Thoracic aorta (tissue), 2 donors: ENCODE data around the gene STX8. TPM values are rescaled to one million over a fixed set of nuclear protein-coding genes. Genes with fewer than 3 reads are reported as not detected.

Experiments used
- ATAC-seq: fragments of 150-250 bp; one replicate; pipeline ENCODE4 v1.8.0; 2017; ENCODE audit warnings: low read depth; ENCODE audit not compliant: insufficient number of reproducible peaks, low FRiP score
- DNase-seq: peaks from one replicate; pipeline ENCODE4 v3.0.0-alpha.2; 2020; ENCODE audit warnings: low spot score
- H3K27ac ChIP-seq, 2 donors: fragments of 200-600 bp; sonication (generic); 1 replicate in 1 of 2; 2 replicates in 1 of 2; pipeline ENCODE4 v1.5.1; 2016; ENCODE audit warnings: mild to moderate bottlenecking in 2 of 2, moderate library complexity in 2 of 2
- H3K27me3 ChIP-seq: fragments of 200-600 bp; sonication (generic); replicated peaks from 2 replicates; pipeline ENCODE4 v1.6.0; 2016; ENCODE audit warnings: mild to moderate bottlenecking; ENCODE audit not compliant: insufficient read depth
- H3K36me3 ChIP-seq: fragments of 200-600 bp; sonication (generic); one replicate; pipeline ENCODE4 v1.5.1; 2016
- H3K4me1 ChIP-seq, 2 donors: fragments of 200-600 bp; sonication (generic); 1 replicate in 1 of 2; 2 replicates in 1 of 2; pipeline versions ENCODE4 v1.5.1 to v1.6.0; 2016; ENCODE audit warnings: low read depth in 2 of 2, mild to moderate bottlenecking in 1 of 2; ENCODE audit not compliant: control insufficient read depth in 1 of 2
- H3K4me3 ChIP-seq: fragments of 200-600 bp; sonication (generic); 2 replicates; pipeline ENCODE4 v1.5.1; 2016; ENCODE audit warnings: mild to moderate bottlenecking
- H3K9me3 ChIP-seq: fragments of 200-600 bp; sonication (generic); 2 replicates; pipeline ENCODE4 v1.5.1; 2016
- total RNA-seq, 2 donors: library from RNA; depleted of rRNA; stranded (reverse); fragments of >200 nt; gene quantifications; one replicate each; pipeline versions ENCODE4 v1.1.0 to v1.2.3, GENCODE V29; 2016
- TF ChIP-seq, protein P1 (sequence below): fragments of 200-600 bp; sonication (generic); IDR thresholded peaks from one replicate; pipeline ENCODE4 v1.5.1; 2019; ENCODE audit warnings: antibody characterized with exemption

Gene STX8
- total RNA-seq, 2 donors from 2014 or later = 93.9 to 99.8 TPM

DNA sequence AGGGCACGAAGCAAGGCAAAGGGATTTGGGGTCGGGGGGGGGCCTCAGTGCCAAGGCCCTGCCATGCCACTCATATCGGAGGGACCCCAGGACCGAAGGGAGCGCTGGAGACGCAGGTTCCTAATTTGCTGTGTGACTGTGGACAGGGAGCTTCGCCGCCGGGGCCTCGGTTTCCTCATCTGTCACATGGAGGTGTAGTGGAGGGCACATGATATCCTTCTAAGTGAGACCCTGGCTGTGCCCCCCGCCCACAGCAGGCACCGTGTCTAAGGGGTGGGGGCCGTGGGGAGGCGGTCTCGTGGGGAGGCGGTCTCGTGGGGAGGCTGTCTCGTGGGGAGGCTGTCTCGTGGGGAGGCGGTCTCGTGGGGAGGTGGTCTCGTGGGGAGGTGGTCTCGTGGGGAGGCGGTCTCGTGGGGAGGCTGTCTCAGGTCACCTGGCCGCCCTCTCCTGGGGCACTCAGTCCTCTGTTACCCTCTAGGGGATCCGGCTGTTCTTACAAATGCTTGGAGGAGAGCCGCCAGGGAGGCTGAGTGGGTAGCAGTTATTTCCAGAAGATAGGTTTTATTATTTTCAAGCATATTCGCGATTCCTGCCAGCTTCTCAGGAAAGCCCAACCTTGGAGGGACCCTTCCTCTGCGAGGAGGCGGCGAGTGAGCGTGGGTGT, 349.4 kb downstream of the STX8 start:
- ATAC-seq = no peak
- Histone ChIP-seq H3K4me3 (no peak overlapping the region), H3K27ac (peak overlapping the region; percentile 37 to 58), H3K4me1 (peaks cover 11 to 47% of the 10 kb centered on the region in 2 donors), H3K27me3 (no peaks in the 10 kb centered on the region), H3K9me3 (no peaks in the 10 kb centered on the region), H3K36me3 (peaks cover 9% of the 10 kb centered on the region)
- DNase-seq = no peak
- TF ChIP-seq, protein P1, sequence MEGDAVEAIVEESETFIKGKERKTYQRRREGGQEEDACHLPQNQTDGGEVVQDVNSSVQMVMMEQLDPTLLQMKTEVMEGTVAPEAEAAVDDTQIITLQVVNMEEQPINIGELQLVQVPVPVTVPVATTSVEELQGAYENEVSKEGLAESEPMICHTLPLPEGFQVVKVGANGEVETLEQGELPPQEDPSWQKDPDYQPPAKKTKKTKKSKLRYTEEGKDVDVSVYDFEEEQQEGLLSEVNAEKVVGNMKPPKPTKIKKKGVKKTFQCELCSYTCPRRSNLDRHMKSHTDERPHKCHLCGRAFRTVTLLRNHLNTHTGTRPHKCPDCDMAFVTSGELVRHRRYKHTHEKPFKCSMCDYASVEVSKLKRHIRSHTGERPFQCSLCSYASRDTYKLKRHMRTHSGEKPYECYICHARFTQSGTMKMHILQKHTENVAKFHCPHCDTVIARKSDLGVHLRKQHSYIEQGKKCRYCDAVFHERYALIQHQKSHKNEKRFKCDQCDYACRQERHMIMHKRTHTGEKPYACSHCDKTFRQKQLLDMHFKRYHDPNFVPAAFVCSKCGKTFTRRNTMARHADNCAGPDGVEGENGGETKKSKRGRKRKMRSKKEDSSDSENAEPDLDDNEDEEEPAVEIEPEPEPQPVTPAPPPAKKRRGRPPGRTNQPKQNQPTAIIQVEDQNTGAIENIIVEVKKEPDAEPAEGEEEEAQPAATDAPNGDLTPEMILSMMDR = no peak

DNA sequence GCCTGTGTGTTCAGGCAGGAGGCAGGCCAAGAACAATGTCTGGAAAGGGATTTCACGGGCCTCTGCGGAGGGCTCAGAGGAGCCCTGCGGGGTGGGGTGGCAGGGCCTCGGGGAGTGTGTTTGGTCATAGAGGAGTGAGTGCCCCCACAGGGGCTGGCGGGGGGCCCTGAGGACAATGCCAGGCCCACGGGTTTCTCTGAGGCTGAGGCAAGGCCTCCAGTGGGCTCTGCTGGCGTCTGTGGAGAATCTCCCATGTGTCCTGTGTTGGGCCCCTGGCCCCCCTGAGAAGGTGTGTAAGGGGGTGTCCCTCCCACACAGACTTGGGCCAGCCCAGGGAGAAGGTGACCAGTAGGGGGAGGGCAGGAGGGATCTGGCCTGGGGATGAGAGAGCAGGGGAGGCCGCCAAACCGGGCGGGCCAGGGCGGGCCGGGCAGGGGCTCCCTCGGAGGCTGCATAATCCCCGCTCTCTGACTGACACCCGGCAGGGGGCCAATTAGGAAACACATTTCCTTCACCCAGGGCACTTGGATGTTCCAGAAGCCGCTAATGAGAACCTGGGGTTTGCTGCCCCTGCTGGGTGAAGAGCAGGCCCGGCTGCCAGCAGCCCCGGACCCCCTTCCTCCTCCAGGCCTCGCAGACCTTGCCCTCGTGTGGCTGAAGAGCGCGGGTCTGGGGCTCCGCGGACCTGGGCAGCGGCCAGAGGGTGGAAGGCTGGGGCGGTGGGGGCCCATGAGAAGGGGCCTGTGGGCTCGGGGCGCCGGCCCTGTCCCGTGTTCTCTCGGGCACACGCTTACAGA, 350.1 kb downstream of the STX8 start:
- no peak overlapping the region for H3K4me3 ChIP-seq
- peaks cover 11 to 45% of the 10 kb centered on the region in 2 donors for H3K4me1 ChIP-seq
- no peak for ATAC-seq

DNA sequence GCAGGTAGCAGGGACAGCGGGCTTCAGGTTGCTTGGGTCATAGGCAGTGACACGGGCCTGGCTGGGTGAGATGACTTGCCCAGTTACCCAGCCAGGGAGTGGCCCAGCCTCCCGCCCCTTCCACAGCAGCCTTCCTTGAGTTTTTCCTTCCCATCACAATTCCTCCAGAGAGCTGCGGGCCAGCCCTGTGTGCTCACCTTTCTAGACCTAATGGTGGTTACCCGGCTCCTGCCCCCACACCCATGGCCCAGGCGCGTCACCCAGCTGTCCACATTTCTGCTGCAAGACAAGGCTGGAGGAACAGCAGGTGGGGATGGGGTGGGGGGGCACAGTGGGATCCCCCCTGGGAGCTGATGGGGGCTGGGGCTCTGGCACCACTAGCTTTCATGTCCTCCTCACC, 351.1 kb downstream of the STX8 start:
- H3K4me1 ChIP-seq = peaks cover 11 to 44% of the 10 kb centered on the region in 2 donors
- H3K27me3 ChIP-seq = no peaks in the 10 kb centered on the region
- H3K36me3 ChIP-seq = peaks cover 11% of the 10 kb centered on the region
- no peak for ATAC-seq
- no peak overlapping the region for H3K27ac ChIP-seq
- TF ChIP-seq, protein P1 = no peak
- DNase-seq = no peak
- no peaks in the 10 kb centered on the region for H3K9me3 ChIP-seq
- no peak overlapping the region for H3K4me3 ChIP-seq

More for the DNA sequence above, 350.1 kb downstream of the STX8 start:
- Histone ChIP-seq H3K9me3 (no peaks in the 10 kb centered on the region), H3K27me3 (no peaks in the 10 kb centered on the region), H3K27ac (peak overlapping the region; percentile 37 to 58), H3K36me3 (peaks cover 11% of the 10 kb centered on the region)
- TF ChIP-seq, protein P1 = peak; percentile 44
- DNase-seq = no peak

DNA sequence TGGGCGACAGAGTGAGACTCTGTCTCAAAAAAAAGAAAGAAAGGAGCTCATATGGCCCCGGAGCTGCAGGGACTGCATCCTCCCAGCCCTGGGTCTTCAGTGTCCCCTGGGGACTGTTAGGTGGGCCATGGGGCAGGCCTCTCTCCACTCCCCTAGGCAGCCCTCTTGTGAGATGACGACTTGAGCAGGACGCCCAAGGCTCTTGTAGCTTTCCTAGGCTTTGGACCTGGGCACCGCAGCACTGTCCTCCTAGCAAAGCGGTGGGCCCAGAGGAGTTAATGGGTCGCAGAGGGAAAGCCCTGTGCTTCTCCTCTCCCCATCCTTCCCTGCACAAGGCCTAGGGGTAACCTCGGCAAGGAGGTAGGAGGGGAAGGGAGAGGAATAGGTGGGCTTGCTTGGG, 352.1 kb downstream of the STX8 start:
- H3K27me3 ChIP-seq = no peaks in the 10 kb centered on the region
- no peak overlapping the region for H3K27ac ChIP-seq
- H3K36me3 ChIP-seq = peaks cover 11% of the 10 kb centered on the region
- no peak overlapping the region for H3K4me3 ChIP-seq
- TF ChIP-seq, protein P1 = no peak
- H3K9me3 ChIP-seq = no peaks in the 10 kb centered on the region
- H3K4me1 ChIP-seq = peaks cover 11 to 39% of the 10 kb centered on the region in 2 donors
- ATAC-seq = no peak
- no peak for DNase-seq

DNA sequence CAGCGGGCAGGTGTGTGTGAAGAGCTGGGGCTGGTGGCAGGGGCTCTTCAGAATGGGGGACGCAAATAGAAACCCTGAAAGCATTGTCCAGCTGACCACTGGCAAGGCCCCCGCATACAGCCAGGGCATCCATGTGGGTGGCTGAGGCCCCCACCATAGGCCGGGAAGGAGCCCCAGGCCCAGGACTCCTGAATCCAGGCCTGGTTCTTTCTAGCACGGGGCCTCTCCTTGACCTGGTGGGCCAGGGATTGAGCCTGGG, 353.8 kb downstream of the STX8 start:
- no peak overlapping the region for H3K27ac ChIP-seq
- H3K9me3 ChIP-seq = no peaks in the 10 kb centered on the region
- peaks cover 11% of the 10 kb centered on the region for H3K36me3 ChIP-seq
- DNase-seq (no peak), ATAC-seq (no peak)
- peaks cover 15 to 44% of the 10 kb centered on the region in 2 donors for H3K4me1 ChIP-seq
- H3K27me3 ChIP-seq = no peaks in the 10 kb centered on the region
- TF ChIP-seq, protein P1 = no peak
- no peak overlapping the region for H3K4me3 ChIP-seq
